GM21619 (cell line): ENCODE measurements around the gene CDKN1A.
"Not testable (repeated sequence)": the region's sequence is repeated elsewhere in the genome, so short reads cannot be mapped to it uniquely, and the experiment has no call there.

ENCODE experiments used
- ATAC-seq: cut with Tn5 transposase; IDR thresholded peaks from one replicate; pipeline ENCODE4 v1.9.1; 2021; ENCODE audit not compliant: unreplicated experiment

Gene CDKN1A

DNA sequence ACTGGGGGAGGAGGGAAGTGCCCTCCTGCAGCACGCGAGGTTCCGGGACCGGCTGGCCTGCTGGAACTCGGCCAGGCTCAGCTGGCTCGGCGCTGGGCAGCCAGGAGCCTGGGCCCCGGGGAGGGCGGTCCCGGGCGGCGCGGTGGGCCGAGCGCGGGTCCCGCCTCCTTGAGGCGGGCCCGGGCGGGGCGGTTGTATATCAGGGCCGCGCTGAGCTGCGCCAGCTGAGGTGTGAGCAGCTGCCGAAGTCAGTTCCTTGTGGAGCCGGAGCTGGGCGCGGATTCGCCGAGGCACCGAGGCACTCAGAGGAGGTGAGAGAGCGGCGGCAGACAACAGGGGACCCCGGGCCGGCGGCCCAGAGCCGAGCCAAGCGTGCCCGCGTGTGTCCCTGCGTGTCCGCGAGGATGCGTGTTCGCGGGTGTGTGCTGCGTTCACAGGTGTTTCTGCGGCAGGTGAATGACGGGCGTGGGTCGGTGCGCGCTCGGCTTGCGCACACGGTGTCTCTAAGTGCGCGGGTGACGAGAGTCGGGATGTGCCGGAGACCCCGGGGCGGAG, at the start of gene CDKN1A:
TSS of gene CDKN1A (plus strand) at position 227 of the 555 bp plus-strand sequence. CDS start 5,388 bp downstream, outside the sequence.
- peak; percentile 45 for ATAC-seq

DNA sequence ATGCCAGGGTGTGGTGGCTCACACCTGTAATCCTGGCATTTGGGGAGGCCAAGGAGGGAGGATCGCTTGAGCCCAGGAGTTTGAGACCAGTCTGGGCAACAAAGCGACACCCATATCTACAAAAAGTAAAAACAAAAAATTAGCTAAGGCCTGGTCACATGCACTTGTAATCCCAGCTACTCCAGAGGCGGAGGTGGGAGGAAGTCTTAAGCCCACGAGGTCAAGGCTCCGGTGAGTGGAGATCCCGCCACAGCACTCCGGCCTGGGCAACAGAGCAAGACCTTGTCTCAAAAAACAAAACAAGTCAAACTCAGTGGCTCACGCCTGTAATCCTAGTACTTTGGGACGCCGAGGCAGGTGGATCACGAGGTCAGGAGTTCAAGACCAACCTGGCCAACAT, 48.7 kb upstream of the CDKN1A start:
- no peak for ATAC-seq

GRCh38 chr6:36631326-36632011, 47.0 kb upstream of the CDKN1A start:
- no peak for ATAC-seq

- ATAC-seq, result no peak
Measured at GRCh38 chr6:36633370-36633769, 45.1 kb upstream of the CDKN1A start.

GRCh38 chr6:36633915-36634314, 44.6 kb upstream of the CDKN1A start:
- ATAC-seq, result no peak

DNA sequence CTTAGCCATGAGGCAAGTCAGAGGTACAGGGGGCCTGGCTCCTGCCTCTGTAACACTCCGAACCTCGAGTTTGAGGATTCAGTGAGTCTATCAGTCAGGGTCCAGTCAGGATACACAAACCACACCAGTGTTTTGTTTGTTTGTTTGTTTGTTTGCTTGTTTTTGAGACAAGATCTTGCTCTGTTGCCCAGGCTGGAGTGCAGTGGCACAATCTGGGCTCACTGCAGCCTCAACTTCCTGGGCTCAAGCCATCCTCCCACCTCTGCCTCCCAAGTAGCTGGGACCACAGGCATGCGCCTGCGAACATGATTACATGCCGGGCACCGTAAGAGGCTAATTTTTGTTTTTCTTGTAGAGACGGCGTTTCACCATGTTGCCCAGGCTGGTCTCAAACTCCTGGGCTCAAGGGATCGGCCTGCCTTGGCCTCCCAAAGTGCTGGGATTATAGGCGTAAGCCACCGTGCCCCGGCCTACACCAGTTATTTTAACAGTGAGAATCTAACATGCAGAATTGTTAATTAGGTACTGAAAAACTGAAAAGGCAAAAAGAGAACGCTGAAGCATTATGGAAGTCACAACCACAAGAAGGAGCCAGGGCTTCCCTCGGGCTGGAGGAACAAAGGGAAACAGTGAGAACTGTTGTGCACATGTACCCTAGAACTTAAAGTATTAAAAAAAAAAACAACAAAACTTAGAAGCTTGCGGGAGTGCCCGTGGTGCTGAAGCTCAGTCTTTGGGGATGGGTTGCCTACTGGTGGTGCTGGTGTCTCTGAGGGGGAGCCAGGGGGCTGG, 44.0 kb upstream of the CDKN1A start:
- ATAC-seq, result no peak

DNA sequence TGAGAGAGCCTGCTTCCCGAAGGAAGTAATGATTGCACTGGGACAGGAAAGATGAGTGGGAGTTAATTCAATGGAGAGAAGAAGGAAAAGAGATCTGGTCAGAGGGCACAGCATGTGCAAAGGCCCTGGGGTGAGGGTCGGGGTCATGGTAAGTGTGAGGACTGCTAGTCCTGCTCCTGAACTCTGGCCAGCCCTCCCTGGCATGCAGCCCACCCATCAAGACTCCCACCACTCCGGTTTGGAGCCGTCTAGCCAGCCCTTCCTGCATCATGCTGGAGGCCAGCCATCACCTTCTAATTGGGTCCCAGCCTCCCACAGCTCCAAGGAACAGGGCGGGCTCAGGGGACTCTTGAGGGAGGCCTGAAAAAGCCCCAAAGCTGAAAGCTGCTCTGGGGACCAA, 42.2 kb upstream of the CDKN1A start:
- no peak for ATAC-seq

DNA sequence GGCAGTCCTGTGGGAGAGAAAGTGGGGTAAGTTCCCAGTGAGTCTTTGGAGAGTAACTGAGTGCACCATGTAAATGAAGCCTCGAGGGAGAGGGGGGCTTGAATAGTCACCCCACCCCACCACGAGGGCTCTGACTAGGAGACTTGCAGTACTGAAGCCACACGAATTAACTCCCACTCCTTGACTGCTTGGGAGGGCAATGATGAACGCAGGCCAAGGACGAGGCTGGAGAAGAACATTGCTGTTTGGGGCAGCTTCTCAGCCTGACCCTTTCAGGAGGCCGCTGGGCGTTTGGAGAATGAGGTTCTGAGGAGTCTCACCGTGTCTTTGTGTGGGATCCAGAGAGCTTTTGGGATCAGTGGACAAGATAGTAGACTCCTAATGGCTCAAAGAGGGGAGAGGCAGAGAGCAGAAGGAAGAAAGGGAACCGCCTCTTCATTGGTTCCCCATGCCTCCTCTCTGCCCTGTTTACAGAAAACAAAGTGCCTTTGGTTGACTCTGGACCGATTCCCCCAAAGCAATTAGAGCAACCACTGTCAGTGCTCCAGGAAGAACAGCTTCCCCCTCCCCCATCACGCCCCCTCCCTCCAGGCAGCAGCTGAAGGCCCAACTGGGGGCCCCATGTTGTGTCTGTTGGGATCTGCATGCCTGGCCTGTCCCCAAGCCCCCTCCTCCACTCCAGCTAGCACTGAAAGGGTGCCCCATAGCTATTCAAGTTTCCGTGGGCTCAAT, 41.7 kb upstream of the CDKN1A start:
- no peak for ATAC-seq

DNA sequence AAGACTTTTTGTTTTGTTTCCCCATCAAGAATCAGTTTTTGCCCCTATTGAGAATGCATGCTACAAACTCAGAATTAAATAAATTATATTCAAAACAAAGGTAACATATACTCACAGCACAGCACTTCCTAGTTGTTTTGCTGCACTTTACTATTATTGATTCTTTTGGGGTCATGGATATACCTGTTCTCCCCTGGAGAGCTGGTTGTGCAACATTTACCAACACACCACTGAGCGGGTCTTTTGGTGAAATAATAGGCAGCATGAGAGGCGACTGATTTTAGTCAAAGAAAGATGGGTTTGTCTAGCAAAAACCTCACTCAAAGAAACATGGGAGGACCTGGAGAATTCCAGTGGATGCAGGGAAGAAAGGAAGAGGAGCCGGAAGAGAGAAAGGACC, 39.9 kb upstream of the CDKN1A start:
- no peak for ATAC-seq

DNA sequence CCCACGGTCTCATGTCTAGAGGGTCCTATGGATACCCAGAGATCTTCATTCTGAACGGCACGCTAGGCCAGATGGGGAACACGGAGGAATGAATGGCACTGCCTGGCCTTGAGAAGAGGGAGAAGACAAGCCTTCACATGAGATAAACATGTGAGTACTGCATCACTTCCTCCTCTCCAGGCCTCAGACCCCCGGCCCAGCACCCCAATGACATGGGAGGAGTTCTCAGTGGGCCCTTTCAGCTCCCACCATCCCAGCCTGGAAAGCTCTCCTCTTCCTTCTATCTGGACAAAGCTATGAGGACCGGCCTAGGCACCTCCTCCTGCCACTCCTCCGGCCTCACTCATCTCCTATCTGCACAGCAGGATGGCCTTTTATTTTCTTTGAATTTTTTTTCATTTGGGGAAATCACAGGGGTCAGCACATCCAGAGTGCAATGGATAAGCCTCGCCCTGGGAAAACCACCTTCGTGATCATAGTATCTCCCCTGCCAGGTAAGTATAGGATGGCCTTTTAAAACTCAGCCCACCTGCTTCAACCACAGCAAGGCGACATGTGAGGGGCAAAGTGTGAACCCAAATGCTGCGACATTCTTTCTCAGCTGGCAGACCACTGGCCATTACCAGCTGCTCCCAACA, 39.2 kb upstream of the CDKN1A start:
- no peak for ATAC-seq

GRCh38 chr6:36641543-36641942, 37.0 kb upstream of the CDKN1A start:
- no peak for ATAC-seq

- no peak for ATAC-seq
Measured at GRCh38 chr6:36642913-36643817, 35.3 kb upstream of the CDKN1A start.

DNA sequence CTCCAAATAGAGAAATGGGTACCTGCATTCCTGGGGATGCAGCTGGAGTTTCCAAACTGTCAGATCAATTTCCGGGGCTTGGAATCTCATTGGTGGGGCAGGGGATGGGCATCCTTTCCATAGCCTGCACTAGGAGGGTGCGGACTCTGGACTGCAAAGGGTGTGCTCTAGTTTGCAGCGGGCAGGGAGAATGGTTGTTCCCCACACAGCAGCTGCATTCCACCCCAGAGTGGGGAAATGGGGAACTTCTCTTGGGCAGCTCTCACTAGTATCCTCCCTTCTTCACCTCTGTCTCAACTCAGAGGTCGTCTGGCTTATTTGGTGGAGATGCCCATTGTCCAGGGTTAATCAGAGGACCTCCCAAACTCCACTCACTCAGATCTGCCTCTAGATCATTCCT, 34.5 kb upstream of the CDKN1A start:
- ATAC-seq, result no peak

DNA sequence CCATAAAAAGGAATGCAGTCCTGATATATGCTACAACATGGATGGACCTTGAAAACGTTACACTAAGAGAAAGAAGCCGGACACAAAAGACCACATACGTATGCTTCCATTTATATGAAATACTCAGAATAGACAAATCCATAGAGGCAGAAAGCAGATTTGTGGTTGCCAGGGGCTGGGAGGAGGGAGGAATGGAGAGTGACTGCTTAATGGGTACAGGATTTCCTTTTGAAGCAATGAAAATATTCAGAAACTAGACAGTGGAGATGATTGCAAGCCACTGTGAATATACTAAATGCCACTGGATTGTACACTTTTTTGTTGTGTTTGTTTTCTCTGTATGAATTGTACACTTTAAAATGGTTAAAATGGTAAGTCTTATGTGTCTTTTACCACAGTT, 29.4 kb upstream of the CDKN1A start:
- ATAC-seq, result no peak

DNA sequence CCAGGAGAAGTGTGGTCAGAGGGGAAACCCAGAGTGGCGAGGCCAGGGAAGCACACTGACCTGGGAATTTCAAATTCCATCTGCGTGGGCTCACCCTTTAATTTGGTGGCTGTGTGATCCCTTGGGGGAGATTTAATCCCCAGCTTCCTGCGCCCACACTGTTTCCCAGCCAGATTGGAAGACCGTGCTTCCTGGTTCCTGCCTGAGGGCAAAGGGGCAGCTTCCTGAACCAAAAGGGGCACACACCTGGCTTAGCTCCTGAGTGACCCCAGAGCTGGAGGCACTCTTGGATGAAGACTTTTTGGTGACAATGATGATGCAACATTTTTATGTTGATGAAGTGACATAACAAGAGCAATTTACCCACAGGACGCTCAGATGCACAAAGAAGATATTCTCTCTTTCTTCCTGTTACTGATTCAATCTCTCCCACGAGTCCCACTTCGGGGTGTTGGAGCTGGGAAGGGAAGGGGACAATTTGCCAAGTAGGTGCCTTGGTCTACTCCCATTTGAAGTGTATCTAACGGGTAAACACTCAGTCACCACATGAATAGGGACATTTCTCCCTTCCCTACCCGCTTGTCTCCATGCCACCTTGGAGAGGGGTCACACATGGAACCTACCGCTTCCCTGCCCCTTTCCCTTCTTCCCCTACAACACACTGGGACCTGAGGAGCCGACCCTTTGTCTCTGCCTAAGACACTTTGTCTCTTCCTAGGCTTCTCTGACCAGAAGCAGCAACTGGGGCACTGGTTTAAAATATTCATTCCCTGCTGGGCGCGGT, 28.6 kb upstream of the CDKN1A start:
- no peak for ATAC-seq

DNA sequence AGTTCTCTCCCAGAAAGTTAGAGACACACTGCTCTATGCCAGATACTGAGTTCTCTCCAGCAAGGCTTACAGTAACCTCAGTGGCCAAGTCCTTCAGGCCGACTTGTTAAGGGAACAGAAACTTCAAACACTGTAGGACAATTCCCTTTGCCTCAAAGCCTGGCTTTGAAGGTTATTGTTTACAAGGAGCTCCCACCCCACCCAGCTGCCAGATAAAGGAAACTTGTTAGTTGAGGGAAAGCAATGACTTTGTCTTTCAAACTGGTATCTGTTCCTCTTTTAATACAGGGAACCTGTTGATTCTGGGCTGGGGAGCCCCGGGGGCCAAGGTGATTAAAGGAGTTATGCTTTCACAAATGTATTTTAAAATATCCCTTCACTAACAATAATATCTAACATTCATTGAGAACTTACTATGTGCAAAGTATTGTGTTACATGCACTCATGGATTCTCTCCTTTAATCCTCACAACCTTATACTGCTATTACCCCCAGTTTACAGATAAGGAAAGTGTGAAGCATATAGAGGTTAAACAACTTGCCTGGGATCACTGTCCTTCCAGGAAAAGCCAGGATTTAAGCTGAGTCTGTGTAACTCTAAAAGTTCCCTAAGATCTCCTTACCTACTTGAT, 27.6 kb upstream of the CDKN1A start:
- peak; percentile 66 for ATAC-seq

- no peak for ATAC-seq
Measured at GRCh38 chr6:36651659-36652379, 26.7 kb upstream of the CDKN1A start.

DNA sequence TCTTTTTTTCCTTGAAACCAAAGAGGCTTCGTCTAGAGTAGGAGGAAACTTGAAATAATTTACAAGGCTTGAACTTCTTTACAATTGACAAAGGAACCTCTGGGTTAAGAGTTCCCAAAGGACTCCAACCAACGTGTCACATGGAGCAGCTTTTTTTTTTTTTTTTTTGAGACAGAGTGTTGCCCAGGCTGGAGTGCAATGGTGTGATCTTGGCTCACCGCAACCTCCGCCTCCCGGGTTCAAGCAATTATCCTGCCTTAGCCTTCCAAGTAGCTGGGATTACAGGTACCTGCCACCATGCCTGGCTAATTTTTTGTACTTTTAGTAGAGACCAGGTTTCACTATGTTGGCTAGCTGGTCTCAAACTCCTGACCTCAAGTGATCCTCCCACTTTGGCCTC, 24.0 kb upstream of the CDKN1A start:
- not testable (repeated sequence) for ATAC-seq
